ENCODE data around the gene TRPV6. TPM values are rescaled to one million over a fixed set of nuclear protein-coding genes. Genes with fewer than 3 reads are reported as not detected.

Gene TRPV6
- total and polyA plus RNA-seq, 4 donors, result 0.32 to 1.5 (median 0.36) TPM; not detected in 1

DNA sequence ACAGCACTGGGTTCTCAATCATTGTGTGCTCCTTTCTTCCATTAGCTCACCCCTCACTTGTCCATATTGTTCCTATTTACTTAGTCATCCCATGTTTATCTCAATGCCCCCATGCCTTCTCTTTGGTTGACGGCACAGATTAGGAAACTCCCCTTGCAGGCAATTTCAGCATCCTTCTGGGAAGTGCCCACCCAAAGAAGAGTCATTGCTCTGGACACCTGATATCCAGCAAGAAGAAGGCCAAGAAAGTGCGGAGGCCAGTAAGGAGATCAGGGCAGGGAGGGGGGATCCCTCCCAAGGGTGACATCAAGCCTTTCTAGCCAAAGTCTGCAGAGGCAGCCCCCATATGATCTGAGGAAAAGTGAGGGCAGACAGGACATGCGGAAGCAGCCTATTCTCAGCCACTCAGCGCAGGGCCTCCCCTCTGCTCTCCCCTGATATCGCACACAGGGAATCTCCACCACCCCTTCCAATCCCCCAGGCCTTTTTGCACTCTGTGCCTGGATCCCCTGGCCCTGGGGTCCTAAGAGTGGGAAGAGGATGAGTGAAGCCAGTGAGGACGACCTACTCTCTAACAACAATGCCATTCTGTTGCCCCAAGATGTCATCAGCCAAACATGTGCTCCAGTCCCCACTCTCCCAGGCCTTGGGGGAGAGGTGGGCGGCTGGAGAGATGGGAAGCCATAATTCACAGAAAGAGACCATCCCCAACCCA is 1.8 kb downstream of the TRPV6 start:
- Histone ChIP-seq H3K9me3 (ENCODE audit: control insufficient read depth in 4 of 4, low read length in 3 of 4) (no peaks in the 10 kb centered on the region), H3K9ac (ENCODE audit: low read depth in 1 of 2, low read length in 2 of 2) (no peak overlapping the region), H3K4me1 (ENCODE audit: control insufficient read depth in 4 of 4, insufficient read depth in 4 of 4, low read length in 3 of 4) (no peaks in the 10 kb centered on the region), H3K4me3 (ENCODE audit: low read depth in 1 of 3, low read length in 3 of 3) (no peak overlapping the region), H3K36me3 (ENCODE audit: control insufficient read depth in 4 of 4, insufficient read depth in 3 of 4, low read depth in 1 of 4, low read length in 3 of 4) (no peaks in the 10 kb centered on the region), H3K27me3 (ENCODE audit: control insufficient read depth in 4 of 4, insufficient read depth in 4 of 4, low read length in 3 of 4) (peaks cover 0 to 3% (median 0%) of the 10 kb centered on the region in 4 donors), H3K27ac (ENCODE audit: low read depth in 1 of 2, low read length in 2 of 2) (no peak overlapping the region)
- TF ChIP-seq, protein P1, sequence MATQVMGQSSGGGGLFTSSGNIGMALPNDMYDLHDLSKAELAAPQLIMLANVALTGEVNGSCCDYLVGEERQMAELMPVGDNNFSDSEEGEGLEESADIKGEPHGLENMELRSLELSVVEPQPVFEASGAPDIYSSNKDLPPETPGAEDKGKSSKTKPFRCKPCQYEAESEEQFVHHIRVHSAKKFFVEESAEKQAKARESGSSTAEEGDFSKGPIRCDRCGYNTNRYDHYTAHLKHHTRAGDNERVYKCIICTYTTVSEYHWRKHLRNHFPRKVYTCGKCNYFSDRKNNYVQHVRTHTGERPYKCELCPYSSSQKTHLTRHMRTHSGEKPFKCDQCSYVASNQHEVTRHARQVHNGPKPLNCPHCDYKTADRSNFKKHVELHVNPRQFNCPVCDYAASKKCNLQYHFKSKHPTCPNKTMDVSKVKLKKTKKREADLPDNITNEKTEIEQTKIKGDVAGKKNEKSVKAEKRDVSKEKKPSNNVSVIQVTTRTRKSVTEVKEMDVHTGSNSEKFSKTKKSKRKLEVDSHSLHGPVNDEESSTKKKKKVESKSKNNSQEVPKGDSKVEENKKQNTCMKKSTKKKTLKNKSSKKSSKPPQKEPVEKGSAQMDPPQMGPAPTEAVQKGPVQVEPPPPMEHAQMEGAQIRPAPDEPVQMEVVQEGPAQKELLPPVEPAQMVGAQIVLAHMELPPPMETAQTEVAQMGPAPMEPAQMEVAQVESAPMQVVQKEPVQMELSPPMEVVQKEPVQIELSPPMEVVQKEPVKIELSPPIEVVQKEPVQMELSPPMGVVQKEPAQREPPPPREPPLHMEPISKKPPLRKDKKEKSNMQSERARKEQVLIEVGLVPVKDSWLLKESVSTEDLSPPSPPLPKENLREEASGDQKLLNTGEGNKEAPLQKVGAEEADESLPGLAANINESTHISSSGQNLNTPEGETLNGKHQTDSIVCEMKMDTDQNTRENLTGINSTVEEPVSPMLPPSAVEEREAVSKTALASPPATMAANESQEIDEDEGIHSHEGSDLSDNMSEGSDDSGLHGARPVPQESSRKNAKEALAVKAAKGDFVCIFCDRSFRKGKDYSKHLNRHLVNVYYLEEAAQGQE (IDR thresholded peaks at IDR 0.05), result no peak
- TF ChIP-seq, protein P2, sequence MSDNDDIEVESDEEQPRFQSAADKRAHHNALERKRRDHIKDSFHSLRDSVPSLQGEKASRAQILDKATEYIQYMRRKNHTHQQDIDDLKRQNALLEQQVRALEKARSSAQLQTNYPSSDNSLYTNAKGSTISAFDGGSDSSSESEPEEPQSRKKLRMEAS (IDR thresholded peaks at IDR 0.05), result no peak
- TF ChIP-seq JUND (IDR thresholded peaks at IDR 0.05) (no peak), EGR1 (IDR thresholded peaks at IDR 0.05; ENCODE audit: low read depth in 2 of 2) (no peak), RXRA (IDR thresholded peaks at IDR 0.05) (no peak), FOXA1 (IDR thresholded peaks at IDR 0.05) (no peak), RAD21 (IDR thresholded peaks at IDR 0.05) (no peak), HNF4A (conservative IDR thresholded peaks at IDR 0.05) (no peak), NR2F2 (IDR thresholded peaks at IDR 0.05) (no peak), FOXA2 (IDR thresholded peaks at IDR 0.05) (no peak), SP1 (IDR thresholded peaks at IDR 0.05) (no peak), HNF4G (IDR thresholded peaks at IDR 0.05) (no peak)
- TF ChIP-seq, protein P3, sequence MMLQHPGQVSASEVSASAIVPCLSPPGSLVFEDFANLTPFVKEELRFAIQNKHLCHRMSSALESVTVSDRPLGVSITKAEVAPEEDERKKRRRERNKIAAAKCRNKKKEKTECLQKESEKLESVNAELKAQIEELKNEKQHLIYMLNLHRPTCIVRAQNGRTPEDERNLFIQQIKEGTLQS (IDR thresholded peaks at IDR 0.05), result no peak
- TF ChIP-seq, protein P4, sequence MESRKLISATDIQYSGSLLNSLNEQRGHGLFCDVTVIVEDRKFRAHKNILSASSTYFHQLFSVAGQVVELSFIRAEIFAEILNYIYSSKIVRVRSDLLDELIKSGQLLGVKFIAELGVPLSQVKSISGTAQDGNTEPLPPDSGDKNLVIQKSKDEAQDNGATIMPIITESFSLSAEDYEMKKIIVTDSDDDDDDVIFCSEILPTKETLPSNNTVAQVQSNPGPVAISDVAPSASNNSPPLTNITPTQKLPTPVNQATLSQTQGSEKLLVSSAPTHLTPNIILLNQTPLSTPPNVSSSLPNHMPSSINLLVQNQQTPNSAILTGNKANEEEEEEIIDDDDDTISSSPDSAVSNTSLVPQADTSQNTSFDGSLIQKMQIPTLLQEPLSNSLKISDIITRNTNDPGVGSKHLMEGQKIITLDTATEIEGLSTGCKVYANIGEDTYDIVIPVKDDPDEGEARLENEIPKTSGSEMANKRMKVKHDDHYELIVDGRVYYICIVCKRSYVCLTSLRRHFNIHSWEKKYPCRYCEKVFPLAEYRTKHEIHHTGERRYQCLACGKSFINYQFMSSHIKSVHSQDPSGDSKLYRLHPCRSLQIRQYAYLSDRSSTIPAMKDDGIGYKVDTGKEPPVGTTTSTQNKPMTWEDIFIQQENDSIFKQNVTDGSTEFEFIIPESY (IDR thresholded peaks at IDR 0.05), result no peak
- WGBS, result 81% methylated on average over 7 of the region's 7 CpGs
- peak; percentile 19 for DNase-seq (ENCODE audit: low spot score)

DNA sequence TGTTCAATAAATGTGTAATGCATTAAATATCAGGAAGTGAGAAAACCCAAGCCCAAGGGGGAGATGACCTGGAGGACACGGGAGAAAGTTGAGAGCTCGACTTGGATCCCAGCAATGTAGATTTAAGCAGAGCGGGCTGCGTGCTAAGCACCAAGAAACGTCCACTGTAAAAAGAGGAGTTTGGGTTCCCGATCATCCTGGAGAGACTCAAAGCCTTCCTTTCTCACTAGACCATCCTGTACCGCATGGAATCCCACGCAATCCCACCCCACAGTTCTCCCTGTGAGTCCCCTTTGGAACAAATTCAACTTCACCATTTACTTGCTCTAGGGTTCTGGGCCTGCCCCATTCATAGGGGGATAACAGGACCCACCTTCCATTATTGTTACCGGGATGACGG is 2.4 kb downstream of the TRPV6 start:
- TF ChIP-seq JUND (IDR thresholded peaks at IDR 0.05) (no peak), FOXA2 (IDR thresholded peaks at IDR 0.05) (no peak)
- H3K27ac ChIP-seq (ENCODE audit: low read depth in 1 of 2, low read length in 2 of 2), result no peak overlapping the region
- WGBS, result 81% methylated on average over 10 of the region's 10 CpGs
- no peaks in the 10 kb centered on the region for H3K9me3 ChIP-seq (ENCODE audit: control insufficient read depth in 4 of 4, low read length in 3 of 4)
- no peaks in the 10 kb centered on the region for H3K36me3 ChIP-seq (ENCODE audit: control insufficient read depth in 4 of 4, insufficient read depth in 3 of 4, low read depth in 1 of 4, low read length in 3 of 4)
- H3K9ac ChIP-seq (ENCODE audit: low read depth in 1 of 2, low read length in 2 of 2), result no peak overlapping the region
- H3K27me3 ChIP-seq (ENCODE audit: control insufficient read depth in 4 of 4, insufficient read depth in 4 of 4, low read length in 3 of 4), result peaks cover 0 to 3% (median 0%) of the 10 kb centered on the region in 4 donors
- H3K4me3 ChIP-seq (ENCODE audit: low read depth in 1 of 3, low read length in 3 of 3), result no peak overlapping the region
- peak; percentile 5 for DNase-seq (ENCODE audit: low spot score)
- no peaks in the 10 kb centered on the region for H3K4me1 ChIP-seq (ENCODE audit: control insufficient read depth in 4 of 4, insufficient read depth in 4 of 4, low read length in 3 of 4)

All from liver (tissue), 9 donors.